Heart left ventricle (tissue), 16 donors: Measurements from ENCODE around the gene NXPE3. TPM values are rescaled to one million over a fixed set of nuclear protein-coding genes. Genes with fewer than 3 reads are reported as not detected.

ENCODE experiments used
- ATAC-seq, 4 donors: fragments of 200-7000 bp; cut with Tn5 transposase; one replicate each; pipeline ENCODE4 v1.9.1; 2020 to 2022; ENCODE audit warnings: moderate library complexity in 4 of 4, mild to moderate bottlenecking in 3 of 4, moderate number of reproducible peaks in 1 of 4
- DNase-seq, 5 donors: peaks; one replicate each; pipeline ENCODE4 v3.0.0-alpha.2; 2020
- H3K27ac ChIP-seq, 12 donors: fragments of 200-600 bp; sonication (generic) in 4 of 12; one replicate each; pipeline versions ENCODE4 v1.5.0 to v1.8.0; 2016 to 2022; ENCODE audit warnings: mild to moderate bottlenecking in 2 of 12
- H3K27me3 ChIP-seq, 9 donors: fragments of 200-600 bp; sonication (generic) in 2 of 9; one replicate each; pipeline versions ENCODE4 v1.5.1 to v1.8.0; 2016 to 2022; ENCODE audit warnings: mild to moderate bottlenecking in 3 of 9
- H3K36me3 ChIP-seq, 9 donors: fragments of 200-600 bp; sonication (generic) in 2 of 9; one replicate each; pipeline versions ENCODE4 v1.5.0 to v1.8.0; 2018 to 2022; ENCODE audit warnings: mild to moderate bottlenecking in 2 of 9
- H3K4me1 ChIP-seq, 12 donors: fragments of 200-600 bp; sonication (generic) in 4 of 12; one replicate each; pipeline versions ENCODE4 v1.5.0 to v1.8.0; 2016 to 2022; ENCODE audit warnings: mild to moderate bottlenecking in 3 of 12
- H3K4me3 ChIP-seq, 12 donors: fragments of 200-600 bp; sonication (generic) in 4 of 12; one replicate each; pipeline versions ENCODE4 v1.5.0 to v1.8.0; 2017 to 2022; ENCODE audit warnings: mild to moderate bottlenecking in 9 of 12, moderate library complexity in 4 of 12
- H3K9me3 ChIP-seq, 12 donors: fragments of 200-600 bp; sonication (generic) in 4 of 12; one replicate each; pipeline versions ENCODE4 v1.5.0 to v1.8.0; 2016 to 2022; ENCODE audit warnings: mild to moderate bottlenecking in 1 of 12
- POLR2A ChIP-seq, 2 donors: fragments of 450-650 bp; IDR thresholded peaks; one replicate each; pipeline ENCODE4 v1.6.1; 2017; ENCODE audit warnings: antibody characterized with exemption in 2 of 2, mild to moderate bottlenecking in 2 of 2, moderate library complexity in 2 of 2
- WGBS, 4 donors: extraction: QIAGEN DNeasy Blood & Tissue Kit in 2 of 4; methylation state at CpG; one replicate each; pipeline versions ENCODE4 v1.1.5 to v1.1.7; 2013 to 2018; 5-methylcytosine and 5-hydroxymethylcytosine counted together
- intact Hi-C, 10 donors: fragments of 100-400 bp; cut with DNase I; formaldehyde crosslinking; loops; one replicate each; pipeline versions ENCODE4 v1.11.1 to v1.14.2; 2022
- polyA plus RNA-seq, 2 donors: library from polyadenylated mRNA; stranded (reverse); fragments of 200-250 nt; gene quantifications; one replicate each; pipeline ENCODE4 v1.2.3, GENCODE V29; 2013
- total RNA-seq, 9 donors: library from RNA; depleted of rRNA in 2 of 9; stranded (reverse); fragments of >200 nt in 2 of 9; fragmentation: NEBNext Ultra II Directional in 3 of 9; extraction: Animal tissue kit (Norgen Biotek cat#: 25700) in 3 of 9; gene quantifications; one replicate each; pipeline versions ENCODE4 v1.1.0 to v1.2.4, GENCODE V29; 2016 to 2023
- TF ChIP-seq, protein P1 (sequence below), 12 donors: fragments of 200-600 bp; sonication (generic) in 4 of 12; IDR thresholded peaks; one replicate each; pipeline versions ENCODE4 v1.5.0 to v1.8.0; 2018 to 2022; ENCODE audit warnings: antibody characterized with exemption in 12 of 12, mild to moderate bottlenecking in 5 of 12
- donor health status: ischemic (EF 13 %, LVEDD 7.1; RV severe dilation, severe dysfunction).
- donor health status: healthy with polysubstance abuse.
- donor health status: DM: no; HTN: yes; CAD: no.
- donor health status: DM: no; HTN: no; CAD: no.
- donor health status: ischemic (EF 25% LVEDD 6.9; RV normal size, moderate dysfunction).
- donor health status: ischemic (EF 25% LVEDD 5.7; RV mildly dilated, moderate dysfunction).
- donor health status: healthy.
- donor health status: DM: yes; HTN: yes; CAD: no.
- donor health status: ischemic (EF 35%, LVEDD 5.7; RV mildly dilated, moderate dysfunction).
- donor health status: nonischemic (EF 11% LVEDD 7.7; RV severe dilation, severe dysfunction).
- donor health status: DM: yes; HTN: yes; CAD: no.
- donor health status: PGD.
- donor health status: ischemic (EF 29% LVEDD 5.4; RV normal size, mild dysfunction).
- donor health status: nonischemic (EF 23%, LVEDD 6.1; RV moderate dilation, normal function).

The NXPE3 gene
- total and polyA plus RNA-seq, 11 donors: 13.3 to 43.8 (median 35.6) TPM

- Histone ChIP-seq H3K4me1 (peaks cover 0 to 21% (median 0%) of the 10 kb centered on the region in 12 donors), H3K36me3 (no peaks in the 10 kb centered on the region), H3K4me3 (no peak overlapping the region), H3K27ac (peak overlapping the region in 1 of 12 donors; percentile 28), H3K27me3 (no peaks in the 10 kb centered on the region), H3K9me3 (no peaks in the 10 kb centered on the region)
- intact Hi-C loops: no loop called here
- ATAC-seq (peak in 1 of 4 donors; percentile 24), DNase-seq (peak in 1 of 5 donors; percentile 14)
- TF ChIP-seq, protein P1, sequence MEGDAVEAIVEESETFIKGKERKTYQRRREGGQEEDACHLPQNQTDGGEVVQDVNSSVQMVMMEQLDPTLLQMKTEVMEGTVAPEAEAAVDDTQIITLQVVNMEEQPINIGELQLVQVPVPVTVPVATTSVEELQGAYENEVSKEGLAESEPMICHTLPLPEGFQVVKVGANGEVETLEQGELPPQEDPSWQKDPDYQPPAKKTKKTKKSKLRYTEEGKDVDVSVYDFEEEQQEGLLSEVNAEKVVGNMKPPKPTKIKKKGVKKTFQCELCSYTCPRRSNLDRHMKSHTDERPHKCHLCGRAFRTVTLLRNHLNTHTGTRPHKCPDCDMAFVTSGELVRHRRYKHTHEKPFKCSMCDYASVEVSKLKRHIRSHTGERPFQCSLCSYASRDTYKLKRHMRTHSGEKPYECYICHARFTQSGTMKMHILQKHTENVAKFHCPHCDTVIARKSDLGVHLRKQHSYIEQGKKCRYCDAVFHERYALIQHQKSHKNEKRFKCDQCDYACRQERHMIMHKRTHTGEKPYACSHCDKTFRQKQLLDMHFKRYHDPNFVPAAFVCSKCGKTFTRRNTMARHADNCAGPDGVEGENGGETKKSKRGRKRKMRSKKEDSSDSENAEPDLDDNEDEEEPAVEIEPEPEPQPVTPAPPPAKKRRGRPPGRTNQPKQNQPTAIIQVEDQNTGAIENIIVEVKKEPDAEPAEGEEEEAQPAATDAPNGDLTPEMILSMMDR (IDR thresholded peaks at IDR 0.05): no peak
- no peak for TF ChIP-seq POLR2A (IDR thresholded peaks at IDR 0.05)
- 74 to 77% (median 76%) methylated on average over 8 of the region's 8 CpGs for WGBS, 4 donors
These were observed 97.1 kb downstream of the NXPE3 start for GRCh38 chr3:101876142-101876541.

Other genes with a start within 250 kb of the NXPE3 start
- gene TRMT10C, start 217.3 kb upstream of the NXPE3 start, total RNA-seq: 10 to 100 TPM; 24.5 to 27.6 (median 26.4) TPM
- 10 to 100 TPM; 21.1 to 36.2 TPM for gene TRMT10C, start 217.3 kb upstream of the NXPE3 start, polyA plus RNA-seq
- gene PCNP, start 205.0 kb upstream of the NXPE3 start, total RNA-seq: 100 to 1,000 TPM in 7 of 9 donors, 10 to 100 TPM in 2; 49.7 to 141 (median 121) TPM
- gene PCNP, start 205.0 kb upstream of the NXPE3 start, polyA plus RNA-seq: 10 to 100 TPM; 60.5 to 90.8 TPM
- gene ZBTB11, start 102.1 kb upstream of the NXPE3 start, total RNA-seq: 10 to 100 TPM in 5 of 9 donors, 1 to 10 TPM in 4; 8.6 to 12.9 (median 10.4) TPM
- 1 to 10 TPM; 4.6 to 6.0 TPM for gene ZBTB11, start 102.1 kb upstream of the NXPE3 start, polyA plus RNA-seq
- 1,000 to 10,000 TPM in 2 of 9 donors, 100 to 1,000 TPM in 7; 673 to 1,075 (median 848) TPM for gene RPL24, start 92.5 kb upstream of the NXPE3 start, total RNA-seq
- 1,000 to 10,000 TPM; 2,429 to 2,669 TPM for gene RPL24, start 92.5 kb upstream of the NXPE3 start, polyA plus RNA-seq
- 10 to 100 TPM in 3 of 9 donors, 1 to 10 TPM in 6; 5.1 to 12.3 (median 6.9) TPM for gene CEP97, start 54.6 kb upstream of the NXPE3 start, total RNA-seq
- 1 to 10 TPM; 1.9 to 3.3 TPM for gene CEP97, start 54.6 kb upstream of the NXPE3 start, polyA plus RNA-seq
- 10 to 100 TPM in 4 of 9 donors, 1 to 10 TPM in 5; 6.9 to 44.8 (median 10.0) TPM for gene NFKBIZ, start 70.3 kb downstream of the NXPE3 start, total RNA-seq
- gene NFKBIZ, start 70.3 kb downstream of the NXPE3 start, polyA plus RNA-seq: 1 to 10 TPM; 5.6 to 7.2 TPM